Measurements from ENCODE around the gene CLSTN1.

The CLSTN1 gene

DNA sequence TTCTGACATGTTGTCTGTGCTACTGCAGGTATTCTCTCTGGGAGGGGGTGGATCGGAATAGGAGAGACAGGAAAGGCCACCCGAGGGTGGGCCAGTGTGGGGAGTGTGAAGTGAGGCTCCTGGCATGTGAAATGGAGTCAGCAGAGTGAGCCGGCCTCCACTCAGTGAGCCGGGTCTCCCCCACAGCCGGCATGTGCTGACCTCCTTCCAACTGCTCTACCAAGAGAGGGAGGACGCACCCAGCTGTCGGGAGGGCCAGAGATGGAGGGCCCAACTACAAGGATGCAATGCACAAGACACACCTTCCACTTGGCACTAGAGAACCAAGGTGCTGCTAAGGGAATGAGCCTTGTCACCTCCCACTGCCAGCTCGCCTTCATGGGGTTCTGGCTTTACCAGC is 28.2 kb upstream of the CLSTN1 start:
- FAIRE-seq (no peak), DNase-seq (ENCODE audit: insufficient read length, low spot score) (no peak)

DNA sequence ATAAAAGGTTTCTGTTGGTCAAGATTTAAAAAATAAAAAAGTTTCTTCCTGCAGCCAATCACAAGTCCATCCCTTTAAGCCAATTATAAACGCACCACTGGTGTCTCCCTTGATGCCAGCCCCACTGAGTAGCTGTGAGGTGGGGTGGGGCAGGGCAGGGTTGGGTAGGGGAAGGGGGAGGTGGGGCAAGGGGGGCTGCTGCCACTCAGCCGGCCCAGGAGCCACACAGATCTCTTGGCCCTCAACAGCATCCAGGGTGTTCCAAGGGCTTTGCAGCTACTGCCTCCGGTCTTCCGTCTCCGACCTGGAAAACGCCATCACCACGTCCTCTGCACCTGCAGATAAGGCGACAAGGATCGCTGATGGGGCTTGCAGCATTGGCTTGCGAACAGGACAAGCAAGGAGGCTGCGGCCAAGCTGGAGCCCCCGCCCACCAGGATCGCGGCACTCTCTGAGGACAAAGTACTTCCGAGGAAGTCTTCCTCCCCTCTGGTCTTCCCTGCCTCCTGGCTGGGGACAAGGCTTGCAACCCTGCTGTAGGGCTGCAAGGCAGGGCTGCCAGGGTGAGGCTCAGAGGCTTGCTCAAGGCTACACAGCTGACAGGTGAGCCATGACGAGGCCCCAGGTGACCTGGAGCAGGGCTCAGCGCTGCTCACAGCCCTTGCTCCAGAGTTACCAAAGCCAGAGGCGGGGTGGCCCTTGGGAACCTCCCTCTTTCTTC is 26.8 kb upstream of the CLSTN1 start:
- DNase-seq (ENCODE audit: insufficient read length, low spot score): no peak
- FAIRE-seq: no peak

DNA sequence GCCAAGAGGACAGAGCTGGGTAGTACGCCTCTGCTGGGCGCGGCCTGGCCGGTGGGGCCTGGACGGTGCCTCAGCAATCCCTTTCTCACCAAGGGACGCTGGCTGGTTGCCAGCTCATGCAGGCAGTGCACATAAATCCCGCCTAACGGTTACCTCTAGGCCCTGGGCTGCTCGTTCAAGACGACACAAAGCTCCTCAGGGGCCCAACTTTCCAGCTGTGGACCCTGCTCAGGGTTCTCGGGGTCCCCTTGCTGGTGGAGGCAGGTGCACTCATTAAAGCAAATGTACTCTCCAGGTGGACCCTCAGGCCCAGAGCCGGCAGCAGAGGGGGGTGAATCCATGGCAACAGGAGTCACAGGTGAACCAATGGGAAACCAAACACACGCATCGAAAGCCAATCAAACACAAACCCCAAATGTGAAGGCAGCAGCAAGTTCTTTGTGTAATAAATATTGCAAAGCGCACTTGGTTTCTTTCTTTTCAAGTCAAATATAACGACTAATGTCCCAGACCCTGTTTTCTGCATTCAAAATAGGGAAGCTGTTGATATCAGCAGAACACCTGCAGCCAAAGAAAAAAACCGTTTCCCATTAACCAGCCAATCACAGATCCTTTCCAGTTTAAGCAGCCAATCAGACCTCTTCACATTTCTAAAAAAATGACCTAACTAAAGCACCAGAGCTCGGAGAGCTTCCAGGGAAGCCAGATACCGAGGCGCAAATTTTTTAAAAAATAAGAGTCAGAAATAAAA is 26.1 kb upstream of the CLSTN1 start:
- FAIRE-seq (no peak), DNase-seq (ENCODE audit: insufficient read length, low spot score) (no peak)

DNA sequence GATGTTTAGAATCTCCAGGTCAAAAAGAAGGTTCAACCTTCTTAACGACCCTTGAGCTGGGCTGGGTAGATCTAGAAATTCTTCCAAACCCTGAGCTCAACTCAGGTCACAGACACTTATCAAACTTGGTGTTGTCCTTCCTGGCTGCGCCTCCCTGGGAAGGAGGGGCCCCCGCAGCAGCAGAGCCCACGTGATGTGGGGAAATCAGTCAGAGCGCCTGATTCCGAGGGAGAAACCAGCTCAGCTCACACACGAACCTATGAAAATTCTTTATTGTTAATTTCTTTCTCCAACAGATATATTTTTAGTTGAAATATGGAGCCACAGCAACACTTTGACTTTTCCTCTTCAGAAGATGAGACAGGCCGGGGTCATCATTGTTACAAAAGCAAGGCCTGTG is 24.3 kb upstream of the CLSTN1 start:
- no peak for DNase-seq (ENCODE audit: insufficient read length, low spot score)
- FAIRE-seq: no peak

DNA sequence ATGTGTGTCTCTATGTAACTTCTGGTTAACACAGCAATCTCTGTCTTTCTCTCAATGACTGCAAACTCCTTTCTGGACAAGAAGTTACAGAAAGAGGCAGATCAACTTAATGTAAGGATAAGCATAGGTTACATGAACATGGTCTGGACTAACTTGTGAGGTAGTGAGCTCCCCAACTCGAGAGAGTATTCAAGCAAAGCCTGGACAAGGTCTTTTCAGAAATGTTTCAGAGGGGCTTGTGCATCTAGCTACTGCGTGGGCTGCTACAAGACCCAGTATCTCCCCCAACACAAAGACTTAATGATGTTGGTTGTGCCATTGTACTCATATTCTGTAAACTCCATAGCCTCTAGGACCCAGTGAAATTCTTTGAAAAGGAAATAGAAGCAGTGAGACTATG is 23.5 kb upstream of the CLSTN1 start:
- no peak for FAIRE-seq

DNA sequence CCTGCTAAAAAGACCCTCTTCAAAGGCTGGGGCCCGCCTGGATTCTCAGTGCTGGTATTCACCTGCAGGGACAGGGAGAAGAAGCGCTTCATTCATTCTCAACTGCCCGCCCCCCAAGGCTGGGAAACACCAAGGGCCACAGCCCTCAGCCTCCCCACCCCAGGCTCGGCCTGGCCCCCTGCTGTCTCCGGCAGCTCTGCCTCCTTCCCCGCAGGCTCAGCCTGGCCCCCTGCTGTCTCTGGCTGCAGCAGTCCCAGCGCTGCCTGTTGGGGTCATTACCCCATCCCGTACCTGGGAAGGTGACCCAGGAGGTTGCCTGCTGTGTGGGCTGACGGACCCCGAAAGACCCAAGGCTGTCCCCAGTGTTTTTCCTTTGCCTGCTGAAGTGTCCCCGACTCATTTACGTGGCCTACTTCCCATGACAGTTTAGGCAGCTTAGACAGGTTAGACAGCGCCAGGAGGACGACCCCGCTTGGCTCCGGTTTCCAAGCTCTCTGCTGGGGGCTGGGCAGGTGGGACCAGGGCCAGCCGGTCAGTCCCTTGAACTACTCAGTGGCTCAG is 22.9 kb upstream of the CLSTN1 start:
- DNase-seq (ENCODE audit: insufficient read length, low spot score) (no peak), FAIRE-seq (no peak)

More for the DNA sequence above, 23.5 kb upstream of the CLSTN1 start:
- DNase-seq (ENCODE audit: insufficient read length, low spot score): no peak

DNA sequence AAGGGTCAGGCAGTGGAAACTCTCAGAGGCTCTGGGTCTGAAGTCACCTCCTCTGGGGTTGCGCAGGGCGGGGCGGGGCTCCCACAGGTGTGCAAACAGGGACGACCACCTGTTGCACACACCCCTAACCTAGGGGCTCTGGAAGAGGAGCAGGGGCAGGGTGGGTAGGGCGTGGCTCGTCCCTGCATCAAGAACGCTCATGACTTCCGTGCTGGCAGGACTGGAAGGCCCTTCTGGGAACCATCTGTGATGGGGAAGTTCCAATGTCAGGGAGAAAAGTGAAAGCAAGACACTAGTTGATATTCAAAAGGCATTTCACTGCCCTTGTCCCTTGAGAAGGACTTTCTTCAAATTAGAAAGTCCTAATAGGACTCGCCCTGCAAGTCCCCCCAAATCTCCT is 22.1 kb upstream of the CLSTN1 start:
- FAIRE-seq: no peak
- DNase-seq (ENCODE audit: insufficient read length, low spot score): no peak

DNA sequence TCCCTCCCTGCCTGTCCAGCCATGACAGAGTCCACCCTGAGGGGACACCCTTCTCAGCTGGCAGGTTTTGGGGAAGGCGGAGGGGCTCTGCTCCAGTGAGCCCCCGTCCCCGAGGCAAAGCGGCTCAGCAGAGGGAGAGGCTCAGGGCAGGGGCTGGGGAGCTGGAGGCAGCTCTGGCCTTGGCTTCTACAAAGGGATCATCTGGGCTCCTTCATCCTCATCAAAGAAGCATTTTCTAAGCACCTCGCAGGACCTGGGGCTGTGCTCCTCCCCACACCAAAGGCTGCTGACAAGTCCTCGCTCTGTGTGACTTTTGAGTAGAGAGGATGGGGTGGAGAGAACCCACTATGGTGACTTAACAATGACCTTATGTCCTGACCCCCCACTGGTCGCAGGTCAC is 21.0 kb upstream of the CLSTN1 start:
- DNase-seq (ENCODE audit: insufficient read length, low spot score) (no peak), FAIRE-seq (no peak)

DNA sequence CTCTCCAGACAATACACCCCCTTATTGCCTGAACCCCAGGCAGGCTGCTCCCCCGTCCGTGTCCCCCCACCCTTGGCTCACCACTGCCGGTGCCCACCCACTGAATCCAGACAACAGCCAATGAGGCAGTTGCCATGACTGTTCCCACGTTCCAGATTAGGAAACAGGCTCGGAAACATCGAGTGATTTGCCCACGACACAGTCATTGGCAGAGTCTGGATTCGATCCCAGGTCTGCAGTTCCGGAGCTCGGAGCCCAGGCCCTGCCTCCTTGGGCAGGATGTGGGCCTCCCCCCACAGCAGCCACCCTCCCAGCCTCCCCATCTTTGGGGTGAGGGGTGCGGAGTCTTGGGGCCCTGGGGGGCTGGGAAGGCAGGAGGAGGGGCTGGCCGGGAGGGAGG is 20.3 kb upstream of the CLSTN1 start:
- FAIRE-seq (no peak), DNase-seq (ENCODE audit: insufficient read length, low spot score) (no peak)

DNA sequence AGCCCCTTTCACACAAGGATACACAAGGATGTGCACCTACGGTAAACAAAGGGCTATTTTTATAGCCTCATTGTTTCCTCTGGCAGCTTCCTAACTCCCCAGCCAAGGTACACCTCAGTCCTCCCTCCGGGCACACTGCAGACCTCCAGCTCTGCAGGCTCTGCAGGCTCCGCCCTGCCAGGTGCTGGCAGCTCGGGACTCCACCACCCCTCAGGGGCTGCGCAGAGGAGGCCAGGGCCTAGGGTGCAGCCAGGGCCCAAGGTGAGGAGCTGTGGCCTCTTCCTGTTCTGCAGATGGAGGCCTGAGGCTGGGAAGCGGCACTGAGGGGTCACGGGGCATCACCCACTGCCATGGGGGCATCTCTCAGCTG is 19.8 kb upstream of the CLSTN1 start:
- no peak for FAIRE-seq
- no peak for DNase-seq (ENCODE audit: insufficient read length, low spot score)

DNA sequence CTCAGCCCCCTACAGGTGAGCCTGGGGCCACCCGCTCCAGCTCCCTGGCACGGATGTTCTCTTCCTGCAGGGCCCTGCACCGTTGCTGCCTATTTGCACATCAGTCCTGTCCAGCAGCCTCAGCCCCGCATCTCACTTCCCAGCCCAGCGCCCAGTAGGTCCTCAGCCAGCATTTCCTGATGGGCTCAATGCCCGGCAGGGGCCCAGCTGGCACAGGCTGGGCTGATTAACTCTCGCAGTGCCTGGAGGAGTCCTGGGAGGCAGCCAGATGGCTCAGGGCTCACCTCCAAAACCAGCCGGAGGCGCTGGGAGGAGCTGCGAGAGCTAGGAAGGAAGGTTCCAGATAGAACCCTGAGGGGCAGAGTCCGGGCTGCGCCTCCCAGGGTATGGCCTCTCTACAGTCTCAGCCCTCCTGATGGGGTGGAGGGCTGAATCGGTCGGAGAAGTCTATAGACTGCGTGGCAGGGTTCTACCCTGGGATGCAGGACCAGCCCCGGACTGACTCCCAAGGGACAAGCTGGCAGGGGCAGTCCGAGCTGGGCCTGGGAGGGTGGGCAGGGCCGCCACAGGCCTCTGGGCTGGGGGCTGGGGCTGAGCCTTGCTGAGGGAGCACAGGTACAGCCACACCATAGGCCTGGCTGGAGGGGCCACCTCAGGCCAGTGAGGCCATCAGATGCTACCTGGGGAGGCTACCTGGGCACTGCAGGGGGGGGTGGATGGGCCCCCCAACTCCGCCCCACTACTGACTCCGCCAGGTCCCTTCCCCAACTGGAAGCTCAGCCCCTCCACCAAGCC is 19.2 kb upstream of the CLSTN1 start:
- FAIRE-seq (no peak), DNase-seq (ENCODE audit: insufficient read length, low spot score) (no peak)

DNA sequence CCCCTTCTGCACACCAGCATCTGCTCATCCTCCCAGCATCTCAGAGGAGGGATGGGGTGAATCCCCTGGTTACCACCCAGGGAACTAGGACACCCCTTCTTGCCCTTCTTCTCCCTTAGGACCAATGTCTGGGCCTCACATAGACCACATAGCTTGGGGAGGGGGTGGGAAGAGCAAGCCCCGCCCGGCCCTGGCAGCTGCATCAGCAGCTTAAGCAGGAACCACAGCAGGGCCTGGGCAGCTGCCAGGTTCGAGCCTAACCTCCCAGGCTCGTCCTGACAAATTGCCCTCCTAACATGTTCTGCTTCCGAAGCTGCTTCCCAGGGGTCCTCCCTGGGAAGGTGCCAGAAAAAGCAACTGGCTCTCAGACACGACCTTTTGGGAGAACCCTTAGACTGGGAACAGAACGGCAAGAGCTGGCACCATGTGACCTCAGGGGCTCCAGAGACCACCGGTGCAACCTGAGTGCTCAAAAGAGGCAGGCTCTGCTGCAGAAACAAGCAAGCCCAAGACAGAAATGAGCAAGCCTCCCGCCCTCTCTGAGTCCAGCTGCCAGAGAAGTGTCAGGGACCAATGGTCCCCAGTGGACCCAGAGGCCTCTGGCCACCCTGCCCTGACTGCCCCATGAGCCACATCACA is 18.4 kb upstream of the CLSTN1 start:
- DNase-seq (ENCODE audit: insufficient read length, low spot score): no peak
- no peak for FAIRE-seq

DNA sequence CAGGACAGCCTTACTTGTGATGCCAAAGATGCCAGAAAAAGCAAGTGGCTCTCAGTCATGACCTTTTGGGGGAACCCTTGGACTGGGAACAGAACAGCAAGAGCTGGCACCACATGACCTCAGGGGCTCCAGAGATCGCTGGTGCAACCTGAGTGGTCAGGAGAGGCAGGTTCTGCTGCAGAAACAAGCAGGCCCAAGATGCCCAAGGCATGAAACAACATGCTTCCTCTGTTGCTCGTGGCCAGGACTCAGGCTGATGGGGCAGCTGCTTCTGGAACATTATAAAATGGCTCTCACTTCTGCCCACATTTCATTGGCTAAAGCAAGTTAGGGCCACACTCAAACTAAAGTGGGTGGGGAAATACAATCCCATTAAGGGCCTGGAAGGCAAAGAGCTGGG is 17.7 kb upstream of the CLSTN1 start:
- FAIRE-seq: no peak
- DNase-seq (ENCODE audit: insufficient read length, low spot score): no peak

DNA sequence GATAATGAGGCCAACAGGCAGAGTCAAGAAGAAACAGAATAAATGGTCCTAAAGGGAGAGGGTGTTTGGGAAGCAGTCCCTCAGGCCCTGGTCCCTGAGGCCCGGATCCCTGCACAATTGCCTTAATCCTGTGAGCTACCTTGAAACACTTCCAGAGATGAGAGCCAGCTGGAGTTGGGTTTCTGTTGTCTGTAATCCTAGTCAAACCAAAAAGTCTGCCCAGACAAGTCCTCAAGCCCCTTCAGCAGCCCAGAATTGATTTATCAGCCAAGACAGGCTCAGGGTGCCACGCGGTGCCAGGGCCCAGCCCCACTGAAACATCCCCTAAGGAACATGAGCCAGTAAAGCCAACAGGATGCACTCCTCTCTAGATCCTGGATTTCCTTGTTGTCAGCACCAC is 16.4 kb upstream of the CLSTN1 start:
- FAIRE-seq (no peak), DNase-seq (ENCODE audit: insufficient read length, low spot score) (no peak)

DNA sequence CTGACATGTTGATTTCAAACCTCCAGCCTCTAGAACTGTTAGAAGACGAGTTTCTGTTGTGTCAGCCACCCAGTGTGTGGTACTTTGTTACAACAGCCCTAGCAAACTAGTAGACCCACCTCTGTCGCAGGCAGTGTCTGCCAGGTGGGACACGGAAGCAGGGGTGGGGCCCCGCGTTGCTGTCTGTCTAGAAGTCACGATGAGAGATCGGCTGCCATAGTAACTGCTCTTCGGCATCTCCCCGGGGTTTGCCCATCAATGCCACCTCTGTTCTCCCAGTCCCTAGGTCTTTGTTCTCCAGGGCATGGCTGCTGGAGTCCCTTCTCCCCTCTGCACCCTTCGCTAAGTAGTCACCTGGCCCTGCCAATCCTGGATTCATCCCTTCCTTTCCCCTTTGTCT is 15.2 kb upstream of the CLSTN1 start:
- FAIRE-seq (no peak), DNase-seq (ENCODE audit: insufficient read length, low spot score) (no peak)

DNA sequence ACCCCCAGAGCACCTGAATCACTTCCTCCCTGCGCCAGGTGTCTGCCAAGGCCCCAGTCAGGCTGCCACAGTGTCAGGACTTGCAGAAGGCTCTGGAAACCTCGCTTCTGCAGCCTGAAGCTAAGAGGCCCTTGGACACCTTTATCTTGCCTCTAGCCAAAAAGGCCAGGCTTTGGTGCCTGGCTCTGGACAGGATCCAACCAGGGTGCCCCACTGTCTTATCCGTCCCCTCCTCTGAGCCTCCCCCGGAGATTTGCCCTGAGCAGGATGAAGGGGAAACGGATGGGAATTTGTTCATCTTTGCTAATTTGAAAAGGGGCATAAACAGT is 12.8 kb upstream of the CLSTN1 start:
- FAIRE-seq (no peak), DNase-seq (ENCODE audit: insufficient read length, low spot score) (no peak)

DNA sequence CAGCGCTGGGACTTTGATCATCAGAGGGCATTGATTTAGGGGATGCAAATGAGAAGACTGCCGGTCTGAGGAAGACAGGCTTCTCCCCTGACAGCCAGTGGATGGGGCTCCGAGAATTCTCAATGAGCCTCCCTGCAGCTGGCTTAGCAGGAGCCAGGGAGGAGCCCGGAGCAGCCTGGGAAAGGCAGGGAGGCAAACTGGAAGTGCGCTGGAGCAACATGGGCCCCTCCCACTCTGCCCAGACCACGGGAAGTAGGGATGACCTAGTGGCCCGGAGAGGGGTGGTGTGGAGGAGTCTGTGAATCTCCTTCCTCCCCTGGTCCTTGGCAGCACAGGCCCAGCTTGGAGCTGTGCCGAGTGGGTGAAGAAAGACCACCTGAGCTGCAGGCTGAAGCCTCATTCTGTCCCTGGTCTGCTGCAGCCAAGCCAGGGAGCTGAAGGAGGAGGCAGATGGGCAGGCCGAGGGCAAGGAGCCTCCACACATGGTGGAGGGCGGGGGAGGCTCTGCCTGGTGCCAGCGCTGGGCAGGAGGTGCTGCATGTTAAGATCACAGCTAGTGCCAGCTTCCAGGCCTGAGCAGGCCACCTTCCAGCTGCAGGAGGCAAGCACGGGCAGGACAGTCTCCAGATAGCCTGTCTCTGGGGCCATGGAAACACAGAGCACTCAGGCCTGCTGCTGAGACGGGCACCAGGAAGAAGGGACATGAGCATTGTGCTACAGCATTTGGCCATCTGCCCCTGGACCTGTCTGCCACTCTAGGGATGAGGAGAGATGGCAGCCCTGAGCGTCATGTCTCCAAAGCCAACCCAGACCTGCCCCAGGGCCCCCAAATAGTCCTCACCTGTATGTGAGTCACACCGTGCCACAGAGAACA is 12.2 kb upstream of the CLSTN1 start:
- FAIRE-seq (no peak), DNase-seq (ENCODE audit: insufficient read length, low spot score) (no peak)

DNA sequence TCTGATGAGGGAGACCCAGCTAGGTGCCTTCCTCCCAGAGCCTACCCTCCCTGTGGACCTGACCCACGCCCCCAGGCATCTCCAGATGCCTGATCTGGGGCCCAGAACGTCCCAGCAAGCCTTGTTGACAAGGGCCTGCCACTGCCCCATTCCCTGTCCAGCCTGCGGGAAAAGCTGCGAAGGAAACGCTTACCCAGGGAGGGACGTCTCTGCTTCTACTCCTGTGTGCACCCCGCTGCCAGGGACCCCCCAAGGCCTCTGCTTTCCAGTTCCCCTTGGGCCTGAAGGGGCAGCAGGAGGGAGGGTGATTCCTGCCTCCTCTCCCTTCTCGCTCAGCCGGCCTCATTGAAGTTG is 11.6 kb upstream of the CLSTN1 start:
- DNase-seq (ENCODE audit: insufficient read length, low spot score): no peak
- no peak for FAIRE-seq

DNA sequence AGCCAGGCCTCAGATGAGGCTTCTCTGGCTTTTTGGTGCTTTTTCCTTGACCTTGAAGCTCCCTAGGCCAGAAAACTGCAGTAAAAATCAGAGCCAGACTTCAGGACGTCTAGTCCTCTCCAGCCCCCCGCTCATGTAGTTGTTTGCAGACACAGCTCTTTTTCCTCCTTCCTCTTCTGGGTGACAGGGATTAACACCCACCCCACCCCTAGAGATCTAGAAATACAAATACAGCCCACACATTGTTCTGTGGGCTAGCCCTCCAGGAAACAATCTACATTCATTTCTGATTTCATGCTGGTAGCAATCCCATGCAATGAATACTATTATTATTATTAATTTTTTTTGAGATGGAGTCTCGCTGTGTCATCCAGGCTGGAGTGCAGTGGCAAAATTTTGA is 9.9 kb upstream of the CLSTN1 start:
- DNase-seq (ENCODE audit: insufficient read length, low spot score) (no peak), FAIRE-seq (no peak)

DNA sequence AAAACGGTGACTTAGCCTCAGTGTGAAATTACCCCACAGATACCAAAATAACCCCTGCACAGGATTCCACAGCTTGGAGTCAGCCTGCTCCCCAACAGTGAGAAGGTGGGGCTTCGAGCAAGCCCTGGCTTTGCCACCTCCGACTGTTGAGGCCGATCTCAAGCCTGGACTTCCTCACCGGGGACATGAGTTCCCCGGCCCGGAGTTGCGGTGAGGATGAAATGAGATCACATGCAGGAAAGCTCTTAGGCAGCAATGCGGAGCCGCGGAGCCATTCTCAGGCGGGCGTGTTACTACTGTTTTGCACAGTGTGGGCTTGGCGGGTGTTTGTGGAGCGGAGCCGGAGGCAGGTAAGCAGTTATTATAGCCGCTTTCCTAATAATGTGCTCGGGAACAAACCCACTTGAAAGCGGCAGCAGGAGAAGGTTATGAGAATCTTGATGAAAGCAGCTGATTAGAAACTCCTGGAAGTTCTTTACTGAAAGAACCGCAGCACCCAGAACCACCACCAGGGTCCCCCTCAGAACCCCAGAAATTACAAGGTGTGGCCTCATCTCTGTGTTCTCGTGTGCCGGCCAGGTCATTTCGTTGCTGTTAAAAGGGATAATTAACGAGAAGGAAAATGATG is 3.9 kb upstream of the CLSTN1 start:
- FAIRE-seq (no peak), DNase-seq (ENCODE audit: insufficient read length, low spot score) (no peak)
